HG02623 (cell line): ENCODE data around the gene RASGRP1.
A peak's percentile ranks its signal among the peaks of the same experiment; 100 is the strongest.

Experiments used
- ATAC-seq: cut with Tn5 transposase; IDR thresholded peaks from one replicate; pipeline ENCODE4 v1.9.1; 2021; ENCODE audit warnings: moderate library complexity; ENCODE audit not compliant: unreplicated experiment

RASGRP1 gene

GRCh38 chr15:38576837-38577236 is 12.2 kb upstream of the RASGRP1 start:
- ATAC-seq = no peak

DNA sequence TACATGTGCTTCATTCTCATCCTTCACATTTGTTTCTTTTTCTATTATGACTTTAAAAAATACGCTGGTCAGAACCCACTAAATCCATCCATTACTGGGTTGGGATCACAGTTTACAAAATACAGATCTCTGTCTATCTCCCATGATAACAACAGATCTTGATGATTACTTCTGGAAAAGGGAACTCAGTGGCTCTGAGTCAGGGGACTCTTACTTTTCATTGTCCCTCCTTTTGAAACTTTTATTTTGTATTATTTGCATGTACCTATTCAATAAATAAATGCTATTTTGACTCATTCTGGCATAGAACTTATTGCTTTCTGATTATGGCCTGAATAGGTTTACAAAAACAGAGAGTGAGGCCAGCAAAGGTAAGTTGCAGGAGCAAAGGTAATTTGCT is 11.6 kb upstream of the RASGRP1 start:
- ATAC-seq = no peak

DNA sequence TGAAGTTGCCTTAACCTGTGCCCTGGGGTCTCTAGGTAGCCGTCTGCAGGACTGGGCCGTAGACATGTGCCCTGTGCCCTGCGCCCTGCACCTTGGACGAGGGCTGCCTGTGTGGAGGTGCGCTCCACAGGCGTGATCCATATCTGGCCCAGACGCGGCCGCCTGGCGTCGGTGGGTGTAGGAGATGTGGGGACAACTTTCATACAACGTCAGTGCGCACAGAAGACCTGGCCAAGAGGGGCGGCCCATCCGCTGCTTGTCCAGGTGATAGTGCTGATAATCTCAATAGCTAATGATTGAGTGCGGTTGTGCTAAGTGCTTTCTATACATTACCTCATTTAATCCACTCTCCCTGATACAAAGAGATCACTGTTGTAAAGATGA is 665 bp upstream of the RASGRP1 start:
- no peak for ATAC-seq

- peak; percentile 54 for ATAC-seq
These were observed 693 bp downstream of the RASGRP1 start for GRCh38 chr15:38563723-38564519.

GRCh38 chr15:38562278-38562677 is 2.3 kb downstream of the RASGRP1 start:
- no peak for ATAC-seq

DNA sequence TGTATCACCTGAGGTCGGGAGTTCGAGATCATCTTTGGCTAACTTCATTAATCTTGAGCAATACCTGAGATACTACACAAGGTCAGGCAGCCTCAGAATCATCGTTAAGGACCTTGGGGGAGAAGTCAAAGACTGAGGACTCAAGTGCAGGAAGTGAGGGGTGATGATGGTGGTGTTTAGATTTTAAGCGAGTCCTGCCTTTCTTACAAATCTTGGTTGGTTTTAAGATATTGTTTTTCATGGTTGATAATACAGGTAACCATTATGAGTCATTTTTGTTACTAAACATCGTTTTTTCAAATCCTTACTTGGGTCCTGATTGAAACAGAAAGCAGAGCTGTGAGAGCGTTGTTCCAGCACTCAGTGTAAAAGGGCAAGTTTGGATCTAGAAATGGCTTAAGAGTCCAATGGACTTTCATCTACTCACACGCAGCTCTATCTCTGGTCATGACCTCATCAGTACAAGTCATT is 4.1 kb downstream of the RASGRP1 start:
- ATAC-seq = peak; percentile 15

DNA sequence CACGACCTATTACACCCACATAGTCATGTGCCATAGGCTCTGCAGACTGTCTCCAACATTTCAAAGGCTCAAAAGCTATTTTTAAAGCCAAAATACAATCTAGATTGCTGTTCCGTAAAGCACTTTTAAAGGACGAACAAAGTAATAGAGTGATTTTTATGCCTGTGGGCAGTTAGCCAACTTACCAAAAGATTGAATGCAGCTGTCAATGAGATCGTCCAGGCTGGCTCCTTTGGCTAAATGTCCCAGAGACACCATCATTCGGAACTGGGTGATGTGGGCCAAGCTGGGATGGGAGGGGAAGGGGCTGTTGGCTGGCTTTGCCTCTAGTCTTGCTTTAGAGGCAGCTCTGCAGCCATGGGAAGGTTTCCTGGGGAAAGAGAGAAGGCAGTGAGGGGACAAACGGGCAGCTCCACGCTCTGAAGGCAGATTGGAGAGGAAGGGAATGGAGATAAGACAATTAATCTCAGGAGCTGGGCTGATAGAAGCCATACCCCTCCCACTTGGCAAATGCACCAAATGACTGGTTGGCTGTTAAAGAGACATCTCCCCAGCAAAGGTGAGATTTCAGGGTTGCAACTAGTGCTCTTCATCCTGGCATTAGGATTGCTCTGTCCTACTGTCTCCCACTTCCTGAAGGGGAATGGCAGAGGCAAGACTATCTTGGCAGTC is 4.8 kb downstream of the RASGRP1 start:
- ATAC-seq = no peak

GRCh38 chr15:38559131-38559530 is 5.5 kb downstream of the RASGRP1 start:
- no peak for ATAC-seq

DNA sequence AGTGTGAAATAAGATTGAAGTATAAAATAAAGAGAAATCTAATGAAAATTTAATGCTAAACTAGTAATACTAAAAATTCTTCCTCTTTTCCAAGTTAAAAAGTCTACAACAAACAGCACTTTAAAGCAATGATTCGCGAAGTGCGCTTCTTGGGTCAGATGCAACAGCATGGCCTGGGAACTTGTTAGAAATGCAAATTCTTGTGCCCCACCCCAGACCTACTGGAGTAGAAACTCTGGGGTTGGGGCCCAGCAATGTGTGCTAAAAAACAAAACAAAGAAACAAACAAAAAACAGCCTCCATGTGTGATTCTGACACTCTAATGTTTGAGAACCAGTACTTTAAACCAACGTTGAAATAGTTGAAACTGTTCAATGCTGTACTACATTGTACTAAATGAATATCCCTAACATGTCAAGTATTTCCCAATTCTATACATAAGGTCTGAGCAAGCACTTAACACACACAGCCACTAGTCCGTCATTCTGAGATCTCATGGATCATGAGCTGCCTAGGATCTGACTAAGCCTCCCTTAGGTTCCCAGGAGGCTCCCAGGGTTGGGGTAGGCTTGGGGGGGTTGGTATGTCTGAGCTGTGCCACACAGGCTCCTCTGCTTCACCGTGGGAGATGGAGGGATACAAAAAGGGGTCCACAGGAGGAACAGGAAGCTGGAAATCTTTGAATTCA is 6.1 kb downstream of the RASGRP1 start:
- ATAC-seq = no peak

DNA sequence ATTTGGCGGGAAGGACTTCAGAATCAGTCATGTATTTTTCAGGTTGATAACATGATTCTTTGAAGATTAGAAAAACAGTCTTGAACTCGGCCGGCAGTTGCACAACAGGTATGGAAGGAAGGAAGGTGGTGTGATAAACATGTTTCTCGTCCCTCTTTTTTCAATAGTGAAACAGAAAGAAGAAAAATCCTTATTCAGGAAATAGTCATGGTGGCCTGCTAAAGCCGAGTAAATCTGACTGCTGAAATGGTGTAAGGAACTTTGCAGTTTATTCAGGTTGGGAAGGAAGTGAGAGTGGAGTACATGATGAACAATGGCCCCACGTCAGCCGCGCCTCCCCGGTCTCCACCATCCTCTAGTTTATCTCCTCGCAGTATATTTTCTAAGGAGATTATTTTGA is 6.7 kb downstream of the RASGRP1 start:
- ATAC-seq = no peak

DNA sequence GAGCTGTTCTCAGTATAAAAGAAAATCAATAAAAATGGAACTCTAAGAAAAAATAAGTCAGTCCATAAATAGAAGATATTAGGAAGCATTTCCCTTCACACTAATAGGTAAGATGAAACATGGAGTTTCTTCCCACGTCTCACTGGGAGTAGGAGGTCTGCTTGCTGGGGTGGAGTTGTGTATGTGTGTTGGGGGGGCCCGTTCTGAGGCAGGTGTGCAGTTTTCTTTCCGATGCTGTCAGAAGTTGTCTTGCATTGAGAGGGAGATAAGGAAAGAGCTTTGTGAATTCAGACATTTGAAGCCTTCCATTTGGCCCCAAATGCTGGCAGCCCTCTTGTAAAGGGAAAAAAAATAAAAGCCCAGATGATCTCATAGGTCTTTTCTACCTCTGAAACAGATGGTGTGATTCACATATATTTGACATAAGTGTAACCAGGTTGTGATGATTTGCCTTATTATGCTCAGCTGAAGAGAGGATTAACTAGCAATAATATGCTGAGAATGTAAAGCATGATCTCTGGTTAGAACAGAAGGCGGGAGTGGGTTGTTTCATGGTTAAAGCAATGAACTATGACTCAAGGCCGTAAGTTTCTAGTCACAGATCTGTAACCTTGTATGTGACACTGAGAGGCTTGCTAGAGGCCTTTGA is 8.8 kb downstream of the RASGRP1 start:
- no peak for ATAC-seq

- ATAC-seq = no peak
These were observed 10.3 kb downstream of the RASGRP1 start for GRCh38 chr15:38554354-38554753.

GRCh38 chr15:38553071-38553470 is 11.5 kb downstream of the RASGRP1 start:
- ATAC-seq = no peak

DNA sequence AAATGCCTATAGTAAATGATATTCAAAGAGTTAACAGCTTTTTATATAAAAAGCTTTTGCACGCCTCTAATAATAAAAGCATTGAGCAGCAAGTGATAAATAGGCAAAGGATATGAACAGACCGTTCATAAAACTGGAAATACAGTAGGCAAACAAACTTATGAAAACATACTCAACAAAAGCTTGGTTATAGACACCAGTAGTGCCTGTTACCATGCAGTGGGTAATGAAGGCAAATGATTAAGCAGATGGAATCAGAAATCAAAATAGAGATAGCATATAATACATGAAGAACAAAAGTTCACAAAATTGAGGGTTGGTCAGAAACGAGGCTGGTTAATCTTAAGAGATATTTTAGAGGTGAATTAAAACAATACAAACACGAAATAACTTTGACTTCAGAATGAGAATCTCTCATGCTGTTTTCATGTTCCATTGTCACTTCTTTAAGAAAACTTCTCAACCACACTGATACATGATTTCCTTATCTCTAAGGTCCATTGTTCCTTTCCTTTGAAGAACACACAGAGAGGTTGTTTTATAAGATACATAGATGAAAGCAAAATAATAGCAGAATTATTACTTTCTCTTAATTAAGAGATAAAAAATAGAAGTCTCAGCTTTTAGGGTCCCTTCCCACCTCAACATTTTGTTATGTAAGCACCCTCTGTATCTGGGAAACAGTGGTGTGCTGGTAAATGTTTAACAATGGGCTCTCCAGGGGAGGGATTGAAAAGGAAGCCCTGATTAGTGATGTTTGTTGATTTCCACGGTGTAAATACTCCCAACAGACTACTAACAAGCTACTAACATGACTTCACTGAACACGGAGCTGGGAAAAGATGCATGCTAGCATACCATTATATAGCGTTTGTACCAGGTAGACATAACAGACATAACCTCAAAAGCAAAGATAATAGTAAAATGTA is 12.6 kb downstream of the RASGRP1 start:
- no peak for ATAC-seq

GRCh38 chr15:38549222-38549621 is 15.4 kb downstream of the RASGRP1 start:
- no peak for ATAC-seq

- ATAC-seq = no peak
These were observed 17.2 kb downstream of the RASGRP1 start for GRCh38 chr15:38547255-38547997.

DNA sequence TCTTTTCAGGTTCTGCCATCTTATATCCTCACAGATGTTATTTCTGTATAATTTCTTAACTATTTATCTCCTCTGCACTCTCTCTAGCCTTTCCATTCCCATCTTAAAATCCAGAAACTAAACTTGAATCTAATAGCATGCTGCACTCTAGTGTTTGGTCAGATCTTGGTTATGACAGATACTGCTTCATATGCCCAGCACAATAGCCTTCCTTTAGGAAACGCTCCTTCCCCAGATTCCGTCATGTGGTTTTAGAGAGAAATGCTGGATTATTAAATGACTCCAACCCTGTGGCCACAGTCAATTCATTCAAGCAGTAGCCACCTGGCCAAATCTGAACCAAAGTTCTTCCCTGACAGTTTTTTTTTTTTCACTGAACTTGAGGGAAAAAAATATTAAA is 19.4 kb downstream of the RASGRP1 start:
- ATAC-seq = no peak

DNA sequence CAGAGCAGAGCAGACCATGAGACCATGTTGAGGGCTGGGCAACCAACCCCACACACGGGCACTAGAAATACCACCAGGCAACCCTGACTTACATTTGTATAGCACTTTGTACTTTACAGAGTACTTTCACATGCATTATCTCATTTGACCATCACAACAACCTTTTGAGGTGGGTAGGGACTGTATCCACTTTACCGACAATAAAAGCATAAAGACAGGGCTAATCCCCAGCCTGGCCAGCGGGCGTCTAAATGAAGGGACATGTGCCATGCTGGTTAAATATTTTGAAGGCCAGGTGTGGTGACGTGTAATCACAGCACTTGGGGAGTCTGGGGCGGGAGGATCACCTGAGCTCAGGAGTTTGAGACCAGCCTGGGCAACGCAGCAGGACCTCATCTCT is 23.6 kb downstream of the RASGRP1 start:
- no peak for ATAC-seq

- no peak for ATAC-seq
These were observed 24.1 kb downstream of the RASGRP1 start for GRCh38 chr15:38540510-38540909.

DNA sequence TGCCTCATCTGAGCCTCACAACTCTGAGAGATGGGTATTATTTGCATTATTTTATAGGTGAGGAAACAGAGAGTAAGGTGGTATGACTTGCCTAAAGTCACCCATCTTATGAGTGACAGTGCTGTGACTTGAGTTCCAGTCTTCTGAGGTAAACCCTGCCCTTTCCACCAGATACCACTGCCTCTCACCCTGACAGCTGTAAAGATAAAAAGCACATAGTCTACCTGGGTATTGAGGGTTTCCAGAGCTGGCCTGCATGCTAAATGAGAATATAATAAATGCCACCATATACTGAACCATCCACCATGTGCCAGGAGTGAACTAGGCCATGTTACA is 25.6 kb downstream of the RASGRP1 start:
- ATAC-seq = no peak
